Activated T-cell treated with anti-CD3 and anti-CD28 coated beads for 48 hours (primary cell): ENCODE data around the gene MOB3A.
"Not testable (repeated sequence)": the region's sequence is repeated elsewhere in the genome, so short reads cannot be mapped to it uniquely, and the experiment has no call there.

Experiments used
- DNase-seq: peaks from one replicate; pipeline ENCODE4 v3.0.0-alpha.2; 2020; ENCODE audit warnings: low read depth

Gene MOB3A

GRCh38 chr19:2096034-2096479 is at the start of gene MOB3A:
Gene MOB3A, minus strand, starts transcription at chr19:2096326. Its CDS starts 17,766 bp downstream, at chr19:2078560.
- peak; percentile 87 for DNase-seq

- DNase-seq, result no peak
Observed at GRCh38 chr19:2145831-2146241, 49.7 kb upstream of the MOB3A start.

- no peak for DNase-seq
Observed at GRCh38 chr19:2144190-2144589, 48.1 kb upstream of the MOB3A start.

- DNase-seq, result no peak
Observed at GRCh38 chr19:2142173-2142829, 46.2 kb upstream of the MOB3A start.

DNA sequence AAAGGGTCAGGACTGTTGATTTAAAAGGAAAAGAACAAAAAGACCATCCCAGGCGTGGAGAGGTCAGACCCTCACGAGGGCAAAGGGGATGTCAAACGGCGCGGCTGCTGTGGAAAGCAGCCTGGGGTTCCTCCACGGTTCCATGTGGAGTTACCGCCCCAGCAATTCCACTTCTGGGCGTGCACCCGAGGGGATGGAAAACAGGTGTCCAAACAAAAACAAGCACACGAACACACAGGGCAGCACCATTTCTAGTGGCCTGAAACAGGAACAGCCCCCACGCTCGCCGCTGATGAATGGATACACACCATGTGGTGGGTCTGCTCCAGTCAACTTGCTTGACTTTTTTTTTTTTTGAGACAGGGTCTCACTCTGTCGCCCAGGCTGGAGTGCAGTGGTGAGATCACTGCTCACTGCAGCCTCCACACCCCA is 44.0 kb upstream of the MOB3A start:
- no peak for DNase-seq

DNA sequence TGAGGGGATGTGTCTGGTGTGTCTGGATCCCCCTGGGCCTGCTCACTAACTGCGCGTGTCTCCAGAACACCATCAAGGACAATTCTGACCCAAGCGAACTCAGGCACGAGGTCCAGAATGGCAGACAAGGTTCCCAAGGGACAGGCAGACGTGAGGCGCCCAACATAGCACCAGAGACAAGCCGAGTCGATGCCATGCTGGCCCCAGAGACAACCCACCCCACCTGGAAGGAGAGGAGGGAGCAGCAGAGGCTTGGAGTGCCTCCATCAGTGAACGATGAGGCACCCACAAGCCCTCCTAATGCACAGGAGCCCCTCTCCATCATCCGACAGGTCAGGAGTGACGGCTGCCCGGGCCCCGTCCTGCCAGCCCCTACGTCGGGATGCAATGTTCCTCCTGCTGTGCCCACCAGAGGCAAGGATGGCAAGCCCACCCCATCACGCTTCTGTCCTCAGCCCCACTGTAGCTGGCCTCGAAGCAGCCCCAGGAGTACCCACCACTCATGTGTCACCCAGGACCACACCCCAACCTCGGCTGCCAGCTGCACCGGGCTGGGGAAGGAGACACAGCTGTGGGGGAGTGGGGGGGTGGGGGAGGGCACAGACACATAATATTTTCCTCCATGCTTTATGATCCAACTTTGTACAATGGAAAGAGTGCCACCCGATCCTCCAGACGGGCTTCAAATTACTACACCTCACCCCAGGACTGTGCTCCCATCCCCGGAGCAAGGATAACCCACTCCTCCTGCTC is 43.4 kb upstream of the MOB3A start:
- DNase-seq, result no peak

GRCh38 chr19:2138061-2138728 is 42.1 kb upstream of the MOB3A start:
- DNase-seq, result no peak

DNA sequence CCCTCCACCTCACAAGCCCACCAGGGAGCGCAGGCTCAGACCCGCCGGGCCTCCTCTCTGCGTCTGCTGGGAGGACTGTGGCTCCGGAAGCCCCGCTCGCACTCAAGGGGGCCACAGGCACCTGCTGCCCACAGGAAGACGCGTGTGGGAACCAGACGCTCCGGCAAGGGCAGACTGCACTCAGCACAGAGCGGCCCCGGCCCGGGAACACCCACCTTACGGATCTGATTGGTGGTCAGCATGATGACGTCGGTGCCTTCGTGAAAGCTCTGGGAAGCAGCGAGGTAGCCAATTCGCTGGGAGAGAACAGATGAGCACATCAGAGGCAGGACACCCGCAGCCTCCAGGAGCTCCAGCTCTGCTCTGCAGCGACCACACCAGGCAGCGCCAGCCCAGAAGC is 40.7 kb upstream of the MOB3A start:
- no peak for DNase-seq

DNA sequence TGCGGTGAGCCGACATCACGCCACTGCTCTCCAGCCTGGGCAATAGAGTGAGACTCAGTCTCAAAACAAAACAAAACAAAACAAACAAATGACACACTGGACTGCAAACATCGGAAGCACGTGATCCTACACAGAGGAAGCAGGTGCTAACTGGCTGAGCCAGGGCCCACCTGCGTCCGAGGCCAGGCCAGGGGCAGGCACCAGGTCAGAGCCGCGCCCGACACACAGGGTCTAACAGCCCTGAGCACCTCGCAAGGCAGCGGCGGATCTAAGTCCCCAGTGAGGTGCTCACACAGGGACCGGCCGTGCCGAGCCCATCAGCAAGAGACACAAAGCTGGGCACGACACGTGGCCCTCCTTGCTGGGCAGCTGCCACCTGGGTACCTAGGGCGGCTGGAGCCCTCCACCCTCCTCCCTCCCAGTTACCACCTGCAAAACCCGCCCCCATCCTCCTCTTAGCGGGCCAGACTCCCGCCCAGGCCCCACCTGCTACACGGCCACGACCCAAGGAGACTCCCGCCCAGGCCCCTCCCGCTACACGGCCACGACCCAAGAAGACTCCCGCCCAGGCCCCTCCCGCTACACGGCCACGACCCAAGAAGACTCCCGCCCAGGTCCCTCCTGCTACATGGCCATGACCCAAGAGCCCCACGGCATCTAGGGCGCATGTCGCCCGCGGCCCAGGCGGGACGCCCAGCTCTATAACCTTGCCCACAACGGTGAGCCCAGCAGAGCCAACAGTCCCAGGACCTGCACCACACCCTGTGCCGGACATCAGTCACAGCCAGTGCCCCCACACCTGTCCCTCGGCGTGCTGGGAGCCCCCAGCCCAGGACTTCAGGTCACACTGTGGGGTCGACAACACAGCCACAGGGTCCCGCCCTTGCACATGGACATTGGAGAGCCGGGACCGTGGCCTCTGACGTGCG is 39.6 kb upstream of the MOB3A start:
- no peak for DNase-seq

- DNase-seq, result no peak
Observed at GRCh38 chr19:2132731-2133490, 36.8 kb upstream of the MOB3A start.

DNA sequence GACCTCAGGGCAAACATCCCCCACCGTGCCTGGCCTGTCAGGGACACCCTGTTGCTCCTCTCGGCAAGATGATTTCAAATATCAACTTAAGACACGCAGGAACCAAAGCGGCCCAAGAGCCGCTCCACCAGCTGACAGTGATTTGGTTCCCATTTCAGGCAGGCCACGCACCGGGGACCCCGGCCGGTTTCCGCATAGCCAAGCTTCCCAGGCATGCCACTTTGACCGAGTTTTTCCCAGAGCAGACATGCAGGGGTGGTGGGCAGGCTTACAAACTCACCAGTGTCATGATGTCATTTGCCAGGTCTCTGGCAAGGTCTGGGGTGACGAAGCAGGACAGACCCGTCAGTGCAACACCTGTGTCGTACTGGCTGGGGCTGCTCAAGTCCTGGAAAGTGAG is 36.1 kb upstream of the MOB3A start:
- DNase-seq, result no peak

GRCh38 chr19:2131012-2131975 is 35.2 kb upstream of the MOB3A start:
- not testable (repeated sequence) for DNase-seq

- DNase-seq, result no peak
Observed at GRCh38 chr19:2129892-2130770, 34.0 kb upstream of the MOB3A start.

- no peak for DNase-seq
Observed at GRCh38 chr19:2129486-2129885, 33.4 kb upstream of the MOB3A start.

DNA sequence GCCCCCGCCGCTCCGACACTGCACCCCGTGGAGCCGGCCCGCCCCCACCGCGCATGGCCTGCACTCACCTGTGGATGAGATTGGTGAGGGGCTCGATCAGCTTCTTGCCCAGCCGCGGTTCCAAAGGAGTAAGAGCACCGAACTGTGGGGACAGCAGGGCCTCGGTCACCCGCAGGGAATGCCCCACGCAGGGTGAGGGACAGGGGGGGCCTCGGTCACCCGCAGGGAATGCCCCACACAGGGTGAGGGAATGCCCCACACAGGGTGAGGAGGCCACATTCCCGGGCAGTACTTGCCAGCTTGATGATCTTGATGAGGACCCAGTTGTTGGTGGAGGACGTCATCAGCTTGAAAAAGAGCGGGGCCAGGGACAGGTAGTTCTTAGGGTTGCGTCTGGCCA is 32.9 kb upstream of the MOB3A start:
- DNase-seq, result no peak

- not testable (repeated sequence) for DNase-seq
Observed at GRCh38 chr19:2128252-2128651, 32.1 kb upstream of the MOB3A start.

DNA sequence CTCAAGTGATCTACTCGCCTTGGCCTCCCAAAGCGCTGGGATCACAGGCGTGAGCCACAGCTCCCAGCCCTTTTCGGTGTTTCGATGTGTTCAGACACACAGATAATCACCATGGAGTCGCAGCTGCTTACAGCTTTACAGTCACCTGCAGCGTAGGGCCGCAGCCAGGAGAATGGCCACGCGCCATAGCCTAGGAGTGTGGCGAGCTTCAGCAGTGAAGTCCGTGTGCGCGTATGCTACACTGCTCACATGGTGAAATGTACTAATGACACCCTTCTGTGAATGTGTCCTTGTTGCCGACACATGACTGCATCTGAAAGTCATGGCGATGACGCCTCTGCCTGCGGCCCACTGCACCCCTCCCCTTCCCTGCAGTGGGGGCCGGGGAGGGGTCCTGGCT is 31.6 kb upstream of the MOB3A start:
- DNase-seq, result no peak

DNA sequence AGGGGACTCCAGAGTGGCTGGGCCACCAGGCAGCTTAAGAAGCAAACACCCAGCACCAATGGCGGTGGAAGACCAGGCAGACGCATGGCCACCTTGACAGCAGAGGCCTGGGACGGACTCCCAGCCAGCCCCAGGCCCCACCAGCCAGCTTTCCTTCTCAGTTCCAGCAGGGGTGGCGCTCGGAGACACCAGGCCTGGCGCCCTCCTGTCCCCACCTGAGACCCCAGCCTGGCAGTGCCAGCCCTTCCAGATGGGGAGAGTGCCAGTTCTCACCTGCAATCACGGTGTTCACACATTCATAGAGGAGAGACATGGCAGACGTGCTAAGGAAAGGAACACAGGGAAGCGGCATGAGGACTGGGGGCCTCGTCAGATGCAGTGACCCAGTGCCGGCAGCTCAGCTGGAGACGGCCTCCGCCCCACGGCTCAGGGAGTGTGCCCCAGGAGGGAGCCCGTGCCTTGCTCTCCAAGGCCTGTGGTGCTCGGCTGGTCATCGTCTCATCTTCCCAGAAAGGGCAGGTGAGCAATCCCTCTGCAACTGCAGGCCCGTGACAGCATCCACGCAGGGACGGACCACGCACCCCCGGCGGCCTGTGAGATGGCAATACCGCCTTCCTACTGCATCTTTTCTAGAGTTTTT is 30.9 kb upstream of the MOB3A start:
- no peak for DNase-seq
